ENCODE data around the gene ASCL5. TPM values are rescaled to one million over a fixed set of nuclear protein-coding genes. Genes with fewer than 3 reads are reported as not detected.

Gene ASCL5
- total and polyA plus RNA-seq, 12 donors, result 0.10 TPM; not detected in 11

DNA sequence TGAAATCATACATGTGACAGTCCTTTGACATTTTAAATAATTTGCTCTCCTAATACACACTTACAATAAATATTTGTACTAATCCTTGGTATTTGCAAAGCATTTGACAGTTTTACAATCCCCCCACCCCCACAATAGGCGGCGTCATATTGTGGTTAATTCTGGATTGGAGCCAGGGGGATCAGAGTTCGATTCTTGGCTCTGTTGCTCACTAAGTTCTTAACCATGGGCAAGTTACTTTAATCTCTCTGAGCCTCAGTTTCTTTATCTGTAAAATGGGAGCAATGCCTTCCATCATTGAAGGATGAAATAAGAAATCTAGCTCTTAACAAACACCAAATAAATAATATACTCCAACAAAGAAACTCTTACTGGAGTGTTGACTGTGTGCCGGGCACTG is 38.6 kb downstream of the ASCL5 start:
- Histone ChIP-seq H3K27ac (no peak overlapping the region), H3K27me3 (no peaks in the 10 kb centered on the region), H3K36me3 (replicated peaks in 1 of 2) (no peaks in the 10 kb centered on the region), H3K4me3 (no peak overlapping the region), H3K9me3 (replicated peaks in 1 of 3) (no peaks in the 10 kb centered on the region), H3K4me1 (replicated peaks in 1 of 2) (no peaks in the 10 kb centered on the region)
- intact Hi-C loops (cut with DNase I), result loop anchor here (5.0 to 10.0 kb wide), 2 partner anchors 99 to 136 kb away; no protein-coding TSS in a partner anchor
- DNase-seq, result no peak
- TF ChIP-seq, protein P1, sequence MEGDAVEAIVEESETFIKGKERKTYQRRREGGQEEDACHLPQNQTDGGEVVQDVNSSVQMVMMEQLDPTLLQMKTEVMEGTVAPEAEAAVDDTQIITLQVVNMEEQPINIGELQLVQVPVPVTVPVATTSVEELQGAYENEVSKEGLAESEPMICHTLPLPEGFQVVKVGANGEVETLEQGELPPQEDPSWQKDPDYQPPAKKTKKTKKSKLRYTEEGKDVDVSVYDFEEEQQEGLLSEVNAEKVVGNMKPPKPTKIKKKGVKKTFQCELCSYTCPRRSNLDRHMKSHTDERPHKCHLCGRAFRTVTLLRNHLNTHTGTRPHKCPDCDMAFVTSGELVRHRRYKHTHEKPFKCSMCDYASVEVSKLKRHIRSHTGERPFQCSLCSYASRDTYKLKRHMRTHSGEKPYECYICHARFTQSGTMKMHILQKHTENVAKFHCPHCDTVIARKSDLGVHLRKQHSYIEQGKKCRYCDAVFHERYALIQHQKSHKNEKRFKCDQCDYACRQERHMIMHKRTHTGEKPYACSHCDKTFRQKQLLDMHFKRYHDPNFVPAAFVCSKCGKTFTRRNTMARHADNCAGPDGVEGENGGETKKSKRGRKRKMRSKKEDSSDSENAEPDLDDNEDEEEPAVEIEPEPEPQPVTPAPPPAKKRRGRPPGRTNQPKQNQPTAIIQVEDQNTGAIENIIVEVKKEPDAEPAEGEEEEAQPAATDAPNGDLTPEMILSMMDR (IDR thresholded peaks at IDR 0.05), result no peak
- no peak for TF ChIP-seq POLR2A (IDR thresholded peaks at IDR 0.05)
- WGBS, 4 donors, result 71 to 78% (median 77%) methylated on average over 4 of the region's 4 CpGs

DNA sequence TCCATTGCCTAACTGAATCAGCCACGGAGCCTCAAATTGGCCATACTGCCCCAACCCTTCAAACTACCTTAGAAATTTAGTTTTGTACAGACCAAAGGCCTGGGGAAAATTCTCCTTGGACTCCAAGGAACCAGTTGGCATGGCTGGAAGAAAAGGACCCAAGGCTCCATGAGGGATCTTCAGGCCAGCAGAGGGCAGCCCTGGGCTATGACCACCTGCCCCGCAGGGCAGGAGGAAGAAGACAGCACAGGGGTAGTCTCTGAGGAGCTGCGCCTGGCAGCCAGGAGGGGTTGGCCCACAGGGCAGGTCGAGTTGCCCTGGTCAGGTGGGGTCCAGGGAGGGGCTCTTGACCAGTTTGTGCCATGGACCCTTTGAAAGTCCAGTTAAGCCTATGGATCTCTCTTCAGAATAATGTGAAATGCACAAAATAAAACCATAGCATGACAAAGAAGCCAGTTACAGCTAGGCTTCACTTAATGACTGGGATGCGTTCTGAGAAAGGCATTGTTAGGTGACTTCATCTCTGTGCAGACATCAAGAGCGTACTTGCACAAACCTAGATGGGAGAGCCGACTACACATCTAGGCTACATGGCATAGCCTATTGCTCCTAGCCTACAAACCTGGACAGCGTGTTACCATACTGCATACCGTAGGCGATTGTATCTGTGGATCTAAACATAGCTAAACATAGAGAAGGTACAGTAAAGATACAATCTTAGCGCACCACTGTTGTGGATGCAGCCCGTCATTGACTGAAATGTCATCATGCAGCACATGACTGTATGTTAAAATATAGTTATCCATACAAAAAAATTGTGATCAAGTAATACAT is 40.9 kb downstream of the ASCL5 start:
- no peak overlapping the region for H3K27ac ChIP-seq
- no peak overlapping the region for H3K4me3 ChIP-seq
- H3K9me3 ChIP-seq (replicated peaks in 1 of 3), result no peaks in the 10 kb centered on the region
- DNase-seq, result peak; percentile 67 to 84 (median 78)
- H3K27me3 ChIP-seq, result no peaks in the 10 kb centered on the region
- intact Hi-C loops (cut with DNase I), result loop anchor here (5.0 to 10.0 kb wide), 2 partner anchors 101 to 139 kb away; no protein-coding TSS in a partner anchor
- H3K36me3 ChIP-seq (replicated peaks in 1 of 2), result no peaks in the 10 kb centered on the region
- WGBS, 4 donors, result 66 to 77% (median 74%) methylated on average over 12 of the region's 12 CpGs
- no peaks in the 10 kb centered on the region for H3K4me1 ChIP-seq (replicated peaks in 1 of 2)
- TF ChIP-seq POLR2A (IDR thresholded peaks at IDR 0.05), result no peak
- TF ChIP-seq, protein P1 (IDR thresholded peaks at IDR 0.05), result peak; percentile 44 to 69 (median 66)

DNA sequence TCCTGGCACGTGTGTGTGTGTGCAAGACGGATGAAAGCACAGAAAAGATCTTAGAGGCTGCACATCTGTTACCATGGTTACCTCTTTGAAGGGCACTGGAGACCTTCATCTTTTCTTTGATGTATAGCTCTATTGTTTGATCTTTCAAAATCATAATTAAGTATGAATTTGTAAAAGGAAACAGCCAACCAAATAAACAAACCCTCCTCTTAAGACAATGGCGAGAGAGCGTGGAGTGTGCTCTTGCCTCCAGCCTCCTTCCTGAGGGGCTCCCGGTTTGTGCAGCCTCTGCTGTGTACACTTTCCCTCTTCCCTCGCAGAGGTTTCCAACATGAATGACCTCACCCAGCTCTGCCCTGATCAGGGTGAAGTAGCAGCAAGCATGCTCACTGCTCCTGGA is 42.7 kb downstream of the ASCL5 start:
- no peak for DNase-seq
- H3K4me1 ChIP-seq (replicated peaks in 1 of 2), result no peaks in the 10 kb centered on the region
- no peak overlapping the region for H3K27ac ChIP-seq
- TF ChIP-seq POLR2A (IDR thresholded peaks at IDR 0.05), result no peak
- TF ChIP-seq, protein P1 (IDR thresholded peaks at IDR 0.05), result no peak
- intact Hi-C loops (cut with DNase I), result loop anchor here (5.0 to 10.0 kb wide), 2 partner anchors 33 to 141 kb away; no protein-coding TSS in a partner anchor
- no peaks in the 10 kb centered on the region for H3K27me3 ChIP-seq
- H3K9me3 ChIP-seq (replicated peaks in 1 of 3), result no peaks in the 10 kb centered on the region
- no peak overlapping the region for H3K4me3 ChIP-seq
- H3K36me3 ChIP-seq (replicated peaks in 1 of 2), result no peaks in the 10 kb centered on the region
- 29 to 47% (median 38%) methylated on average over 6 of the region's 6 CpGs for WGBS, 4 donors

DNA sequence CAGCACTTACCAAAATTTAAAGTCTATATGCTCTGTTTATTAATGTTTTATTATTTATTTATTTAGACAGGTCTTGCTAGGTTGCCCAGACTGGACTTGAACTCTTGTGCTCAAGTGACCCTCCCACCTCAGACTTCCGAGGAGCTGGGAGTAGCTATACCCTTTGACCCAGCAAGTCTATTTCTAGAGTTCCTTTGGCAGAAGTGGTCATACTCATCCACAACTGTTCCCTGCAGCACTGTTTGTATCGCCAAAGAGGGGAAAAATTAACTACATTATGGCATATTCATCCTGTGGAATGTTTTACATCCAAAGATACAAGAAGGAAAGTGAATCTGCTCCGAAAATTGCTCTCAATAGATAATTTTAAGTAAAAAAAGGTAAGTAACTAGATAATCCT is 43.2 kb downstream of the ASCL5 start:
- H3K4me1 ChIP-seq (replicated peaks in 1 of 2), result no peaks in the 10 kb centered on the region
- 45 to 56% (median 52%) methylated on average over 3 of the region's 3 CpGs for WGBS, 4 donors
- intact Hi-C loops (cut with DNase I), result loop anchor here (5.0 to 10.0 kb wide), 2 partner anchors 34 to 141 kb away; no protein-coding TSS in a partner anchor

More for the DNA sequence above, 43.2 kb downstream of the ASCL5 start:
- DNase-seq, result no peak
- no peak overlapping the region for H3K27ac ChIP-seq
- TF ChIP-seq POLR2A (IDR thresholded peaks at IDR 0.05), result no peak
- TF ChIP-seq, protein P1 (IDR thresholded peaks at IDR 0.05), result no peak
- H3K36me3 ChIP-seq (replicated peaks in 1 of 2), result no peaks in the 10 kb centered on the region
- H3K9me3 ChIP-seq (replicated peaks in 1 of 3), result no peaks in the 10 kb centered on the region
- no peaks in the 10 kb centered on the region for H3K27me3 ChIP-seq
- no peak overlapping the region for H3K4me3 ChIP-seq

All from adrenal gland (tissue), 12 donors.